Mononuclear cell (primary cell): Measurements from ENCODE around the gene ATP13A5. TPM values are rescaled to one million over a fixed set of nuclear protein-coding genes. Genes with fewer than 3 reads are reported as not detected.

ENCODE experiments used
- H3K27me3 ChIP-seq: 2 replicates; pipeline ENCODE4 v1.6.0; 2011; ENCODE audit warnings: low read length, control low read depth; ENCODE audit not compliant: insufficient read depth
- H3K4me1 ChIP-seq: 2 replicates; pipeline ENCODE4 v1.5.1; 2011; ENCODE audit warnings: mild to moderate bottlenecking, low read length, control low read depth; ENCODE audit not compliant: insufficient read depth
- H3K4me3 ChIP-seq: 2 replicates; pipeline ENCODE4 v1.5.1; 2011; ENCODE audit warnings: mild to moderate bottlenecking, low read length, moderate library complexity
- H3K9me3 ChIP-seq: 2 replicates; pipeline ENCODE4 v1.5.1; 2011; ENCODE audit warnings: low read depth, mild to moderate bottlenecking, control low read depth, low read length
- total RNA-seq: library from RNA; depleted of rRNA; stranded (reverse); fragments of >200 nt; gene quantifications from one replicate; pipeline ENCODE4 v1.2.3, GENCODE V29; 2012

Gene ATP13A5
- total RNA-seq, 1 donor: not detected

- Histone ChIP-seq H3K27me3 (no peaks in the 10 kb centered on the region), H3K4me1 (no peaks in the 10 kb centered on the region), H3K4me3 (no peak overlapping the region), H3K9me3 (no peaks in the 10 kb centered on the region)
These were observed 64.4 kb downstream of the ATP13A5 start for GRCh38 chr3:193314161-193314560.

GRCh38 chr3:193313061-193313958 is 65.2 kb downstream of the ATP13A5 start:
- H3K9me3 ChIP-seq: no peaks in the 10 kb centered on the region
- no peaks in the 10 kb centered on the region for H3K27me3 ChIP-seq
- H3K4me3 ChIP-seq: no peak overlapping the region
- no peaks in the 10 kb centered on the region for H3K4me1 ChIP-seq

- H3K9me3 ChIP-seq: no peaks in the 10 kb centered on the region
- H3K4me3 ChIP-seq: no peak overlapping the region
- no peaks in the 10 kb centered on the region for H3K27me3 ChIP-seq
- no peaks in the 10 kb centered on the region for H3K4me1 ChIP-seq
These were observed 67.4 kb downstream of the ATP13A5 start for GRCh38 chr3:193310914-193311723.

GRCh38 chr3:193305356-193305755 is 73.2 kb downstream of the ATP13A5 start:
- no peaks in the 10 kb centered on the region for H3K27me3 ChIP-seq
- H3K4me3 ChIP-seq: no peak overlapping the region
- no peaks in the 10 kb centered on the region for H3K9me3 ChIP-seq
- no peaks in the 10 kb centered on the region for H3K4me1 ChIP-seq

GRCh38 chr3:193301433-193301832 is 77.1 kb downstream of the ATP13A5 start:
- Histone ChIP-seq H3K9me3 (no peaks in the 10 kb centered on the region), H3K27me3 (no peaks in the 10 kb centered on the region), H3K4me1 (no peaks in the 10 kb centered on the region), H3K4me3 (no peak overlapping the region)

GRCh38 chr3:193297421-193297820 is 81.1 kb downstream of the ATP13A5 start:
- Histone ChIP-seq H3K27me3 (no peaks in the 10 kb centered on the region), H3K4me1 (no peaks in the 10 kb centered on the region), H3K4me3 (no peak overlapping the region), H3K9me3 (no peaks in the 10 kb centered on the region)

GRCh38 chr3:193295985-193296384 is 82.6 kb downstream of the ATP13A5 start:
- H3K4me3 ChIP-seq: no peak overlapping the region
- no peaks in the 10 kb centered on the region for H3K27me3 ChIP-seq
- H3K4me1 ChIP-seq: no peaks in the 10 kb centered on the region
- peaks cover 8% of the 10 kb centered on the region for H3K9me3 ChIP-seq

DNA sequence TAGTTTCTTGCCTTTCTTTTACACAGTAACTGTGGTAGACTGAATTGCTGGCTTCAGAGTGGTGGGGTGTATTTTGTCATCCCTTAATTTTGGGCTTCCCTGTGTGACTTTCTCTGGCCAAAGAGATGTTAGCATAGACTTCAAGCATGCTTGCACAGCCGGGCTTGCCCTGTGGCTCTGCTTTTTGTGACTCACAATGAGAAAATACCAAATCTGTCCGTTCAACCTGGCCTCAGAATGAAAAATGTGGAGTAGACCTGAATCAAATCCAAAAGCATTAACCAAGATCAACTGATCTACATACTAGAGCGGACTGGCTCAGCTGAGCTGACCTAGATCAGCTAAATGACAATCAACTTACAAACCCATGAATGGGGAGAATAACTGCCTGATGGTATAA is 86.2 kb downstream of the ATP13A5 start:
- Histone ChIP-seq H3K4me3 (no peak overlapping the region), H3K9me3 (peaks cover 8% of the 10 kb centered on the region), H3K4me1 (no peaks in the 10 kb centered on the region), H3K27me3 (no peaks in the 10 kb centered on the region)

GRCh38 chr3:193271101-193271840 is 107.3 kb downstream of the ATP13A5 start:
- Histone ChIP-seq H3K4me3 (no peak overlapping the region), H3K9me3 (no peaks in the 10 kb centered on the region), H3K27me3 (no peaks in the 10 kb centered on the region), H3K4me1 (no peaks in the 10 kb centered on the region)

- Histone ChIP-seq H3K4me1 (no peaks in the 10 kb centered on the region), H3K27me3 (no peaks in the 10 kb centered on the region), H3K4me3 (no peak overlapping the region), H3K9me3 (no peaks in the 10 kb centered on the region)
These were observed 108.1 kb downstream of the ATP13A5 start for GRCh38 chr3:193270451-193270850.

DNA sequence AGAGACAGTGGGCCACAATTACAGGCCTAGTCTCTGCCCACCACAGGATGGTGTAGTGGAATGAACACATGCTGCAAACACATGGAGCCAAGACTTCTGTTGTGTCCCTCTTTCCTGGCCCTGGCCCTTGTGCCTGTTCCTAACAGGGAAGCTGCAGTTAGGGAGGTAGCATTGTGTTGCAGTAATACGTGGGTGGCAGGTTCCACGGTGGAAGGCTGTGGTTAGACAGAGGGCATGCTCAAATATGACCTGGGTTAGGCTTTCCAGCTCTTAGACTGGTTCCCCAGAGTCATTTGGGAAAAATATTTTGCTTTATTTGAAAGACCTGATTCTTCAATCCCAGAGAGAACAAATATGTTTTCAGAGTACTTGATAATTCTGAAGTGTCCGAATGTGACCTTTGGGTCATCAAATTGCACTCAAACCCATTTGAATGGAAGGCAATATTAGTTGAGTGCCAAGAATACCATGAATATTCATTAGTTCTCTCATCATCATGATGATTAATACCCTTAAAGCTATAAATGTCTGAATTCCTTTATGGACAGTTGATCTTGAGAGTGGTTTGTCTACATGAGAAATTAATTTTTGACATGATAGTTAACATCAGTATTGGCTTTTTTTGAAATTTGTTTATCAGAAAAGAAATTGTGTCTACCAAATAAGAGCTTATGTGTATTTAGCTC is 109.1 kb downstream of the ATP13A5 start:
- Histone ChIP-seq H3K27me3 (no peaks in the 10 kb centered on the region), H3K9me3 (no peaks in the 10 kb centered on the region), H3K4me3 (no peak overlapping the region), H3K4me1 (no peaks in the 10 kb centered on the region)

DNA sequence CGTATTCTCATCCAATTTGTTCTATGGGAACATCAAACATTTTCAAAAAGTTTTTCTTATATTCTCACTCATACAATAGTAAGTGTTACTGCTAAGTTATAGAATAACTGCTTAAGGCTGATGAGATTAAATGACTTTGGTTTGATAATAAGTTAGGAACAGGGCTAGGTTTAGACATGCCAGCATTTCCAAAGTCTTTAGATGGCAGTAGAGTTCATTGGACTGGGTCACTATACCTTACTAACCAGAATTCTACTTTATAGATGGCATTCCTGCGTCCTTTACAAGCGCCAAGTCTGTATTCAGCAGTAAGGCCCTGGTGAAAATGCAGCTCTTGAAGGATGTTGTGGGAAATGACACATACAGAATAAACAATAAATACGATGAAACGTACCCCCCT is 115.8 kb downstream of the ATP13A5 start:
- Histone ChIP-seq H3K4me3 (no peak overlapping the region), H3K4me1 (no peaks in the 10 kb centered on the region), H3K9me3 (no peaks in the 10 kb centered on the region), H3K27me3 (no peaks in the 10 kb centered on the region)

GRCh38 chr3:193261970-193262369 is 116.6 kb downstream of the ATP13A5 start:
- no peaks in the 10 kb centered on the region for H3K4me1 ChIP-seq
- no peak overlapping the region for H3K4me3 ChIP-seq

GRCh38 chr3:193253986-193254660 is 124.4 kb downstream of the ATP13A5 start:
- Histone ChIP-seq H3K27me3 (no peaks in the 10 kb centered on the region), H3K4me3 (no peak overlapping the region), H3K9me3 (peaks cover 9% of the 10 kb centered on the region), H3K4me1 (no peaks in the 10 kb centered on the region)

More at GRCh38 chr3:193261970-193262369, 116.6 kb downstream of the ATP13A5 start:
- Histone ChIP-seq H3K27me3 (no peaks in the 10 kb centered on the region), H3K9me3 (no peaks in the 10 kb centered on the region)
